H1 (cell line): Measurements from ENCODE around the gene LRRC8D. TPM values are rescaled to one million over a fixed set of nuclear protein-coding genes. Genes with fewer than 3 reads are reported as not detected.
A peak's percentile ranks its signal among the peaks of the same experiment; 100 is the strongest.

Source experiments
- CTCF ChIA-PET: fragments of 300-600 bp; sonication (Branson Sonifier 250); formaldehyde crosslinking; loops from one replicate; lab custom pipeline; 2021; ENCODE audit not compliant: partially characterized antibody; lab: Charles Lee
- POLR2A ChIA-PET: fragments of 300-600 bp; sonication (Branson Sonifier 250); formaldehyde crosslinking; loops from one replicate; lab custom pipeline; 2021; ENCODE audit warnings: inconsistent platforms; ENCODE audit not compliant: partially characterized antibody; lab: Charles Lee
- DNase-seq, 2 experiments: peaks; one replicate each; pipeline versions ENCODE4 v3.0.0 to v3.0.0-alpha.2; 2010 to 2022; ENCODE audit warnings: low spot score in 2 of 2, low read depth in 1 of 2, mixed read lengths in 1 of 2
- FAIRE-seq: peaks from 2 replicates; lab custom pipeline; 2011; peaks lifted over from hg19 to GRCh38; lab: Jason Lieb, UNC
- H2AFZ ChIP-seq: 2 replicates; pipeline ENCODE4 v1.8.1; 2012; ENCODE audit warnings: low read length, inconsistent platforms
- H2AK5ac ChIP-seq: 2 replicates; pipeline ENCODE4 v1.6.1; 2013; ENCODE audit warnings: low read depth, low read length
- H2BK120ac ChIP-seq: replicated peaks from 2 replicates; pipeline ENCODE3; 2013; ENCODE audit warnings: low read depth, low read length, inconsistent platforms
- H2BK12ac ChIP-seq: 2 replicates; pipeline ENCODE4 v1.6.1; 2013; ENCODE audit warnings: low read depth, low read length
- H2BK15ac ChIP-seq: 2 replicates; pipeline ENCODE4 v1.6.1; 2013; ENCODE audit warnings: low read length
- H2BK20ac ChIP-seq: 2 replicates; pipeline ENCODE4 v1.6.1; 2013; ENCODE audit warnings: low read length
- H2BK5ac ChIP-seq: 2 replicates; pipeline ENCODE4 v1.6.1; 2013; ENCODE audit warnings: low read depth, low read length
- H3K14ac ChIP-seq: 2 replicates; pipeline ENCODE4 v1.6.1; 2013; ENCODE audit warnings: inconsistent platforms; ENCODE audit not compliant: insufficient read length
- H3K18ac ChIP-seq: 2 replicates; pipeline ENCODE4 v1.6.1; 2013; ENCODE audit warnings: low read length; ENCODE audit errors: extremely low read depth
- H3K23ac ChIP-seq: 2 replicates; pipeline ENCODE4 v1.6.1; 2013; ENCODE audit warnings: inconsistent platforms; ENCODE audit not compliant: insufficient read length
- H3K23me2 ChIP-seq: 2 replicates; pipeline ENCODE4 v1.6.1; 2013; ENCODE audit warnings: low read depth, low read length
- H3K27ac ChIP-seq: 2 replicates; pipeline ENCODE4 v1.6.1; 2011; ENCODE audit warnings: low read depth, low read length, inconsistent platforms
- H3K27me3 ChIP-seq, 4 experiments: replicated peaks in 1 of 4; 1 replicate in 1 of 4; 2 replicates in 3 of 4; pipeline versions ENCODE4 v1.6.1 to v1.8.1; 2011 to 2013; ENCODE audit warnings: low read length in 3 of 4, mild to moderate bottlenecking in 3 of 4, inconsistent platforms in 2 of 4, mixed read lengths in 2 of 4, moderate library complexity in 1 of 4; ENCODE audit not compliant: control insufficient read depth in 3 of 4, insufficient read depth in 3 of 4; ENCODE audit errors: extremely low read depth in 1 of 4
- H3K36me3 ChIP-seq, 4 experiments: 2 replicates each; pipeline versions ENCODE4 v1.6.1 to v1.8.1; 2011 to 2013; ENCODE audit warnings: mild to moderate bottlenecking in 4 of 4, low read length in 3 of 4, moderate library complexity in 2 of 4, control low read depth in 1 of 4, inconsistent platforms in 1 of 4; ENCODE audit not compliant: insufficient read depth in 4 of 4, control insufficient read depth in 2 of 4
- H3K4ac ChIP-seq: replicated peaks from 2 replicates; pipeline ENCODE3; 2013; ENCODE audit warnings: low read length, low read depth, mixed read lengths, inconsistent platforms; ENCODE audit not compliant: insufficient read length
- H3K4me1 ChIP-seq, 4 experiments: replicated peaks in 1 of 4; 1 replicate in 1 of 4; 2 replicates in 3 of 4; pipeline versions ENCODE4 v1.6.1 to v1.8.1; 2011 to 2013; ENCODE audit warnings: low read length in 3 of 4, inconsistent platforms in 2 of 4, mixed read lengths in 1 of 4; ENCODE audit not compliant: insufficient read depth in 4 of 4, control insufficient read depth in 3 of 4
- H3K4me2 ChIP-seq, 2 experiments: 2 replicates each; pipeline versions ENCODE4 v1.6.1 to v1.8.1; 2011 to 2013; ENCODE audit warnings: low read depth in 2 of 2, low read length in 2 of 2, control low read depth in 1 of 2, inconsistent platforms in 1 of 2, mild to moderate bottlenecking in 1 of 2; ENCODE audit not compliant: insufficient read depth in 1 of 2
- H3K4me3 ChIP-seq, 4 experiments: fragments of 200-600, 300-600 bp in 1 of 4; sonication (generic), shearing (Covaris generic), sonication (Bioruptor Twin) in 1 of 4; 2 replicates each; pipeline versions ENCODE4 v1.5.1 to v1.8.1; 2011 to 2016; ENCODE audit warnings: low read length in 4 of 4, low read depth in 3 of 4, control low read depth in 2 of 4, inconsistent platforms in 2 of 4, mild to moderate bottlenecking in 2 of 4, mixed read lengths in 1 of 4, moderate library complexity in 1 of 4; ENCODE audit not compliant: insufficient read depth in 2 of 4; ENCODE audit errors: extremely low read depth in 1 of 4
- H3K56ac ChIP-seq: replicated peaks from 2 replicates; pipeline ENCODE3; 2013; ENCODE audit warnings: low read depth, mild to moderate bottlenecking, mixed read lengths, low read length, inconsistent platforms; ENCODE audit not compliant: insufficient read length
- H3K79me1 ChIP-seq: 2 replicates; pipeline ENCODE4 v1.6.1; 2013; ENCODE audit warnings: low read depth, low read length, control low read depth
- H3K79me2 ChIP-seq, 2 experiments: 2 replicates each; pipeline versions ENCODE4 v1.6.1 to v1.8.1; 2012 to 2013; ENCODE audit warnings: low read length in 2 of 2, mild to moderate bottlenecking in 2 of 2, inconsistent platforms in 1 of 2; ENCODE audit not compliant: insufficient read depth in 2 of 2, control insufficient read depth in 1 of 2
- H3K9ac ChIP-seq, 4 experiments: replicated peaks in 1 of 4; 1 replicate in 1 of 4; 2 replicates in 3 of 4; pipeline versions ENCODE4 v1.6.1 to v1.8.1; 2011 to 2013; ENCODE audit warnings: low read depth in 3 of 4, low read length in 3 of 4, control low read depth in 2 of 4, mild to moderate bottlenecking in 2 of 4, moderate library complexity in 2 of 4, inconsistent platforms in 1 of 4; ENCODE audit errors: extremely low read depth in 1 of 4
- H3K9me3 ChIP-seq, 2 experiments: 2 replicates each; pipeline versions ENCODE4 v1.6.1 to v1.8.1; 2012 to 2013; ENCODE audit warnings: mild to moderate bottlenecking in 2 of 2, moderate library complexity in 2 of 2, control low read depth in 1 of 2, inconsistent platforms in 1 of 2, low read depth in 1 of 2, low read length in 1 of 2, mixed read lengths in 1 of 2; ENCODE audit not compliant: insufficient read depth in 2 of 2
- H4K20me1 ChIP-seq, 2 experiments: replicated peaks in 1 of 2; 2 replicates each; pipeline versions ENCODE3 to v1.8.1; 2011 to 2013; ENCODE audit warnings: inconsistent platforms in 2 of 2, low read length in 2 of 2, mild to moderate bottlenecking in 1 of 2; ENCODE audit not compliant: insufficient read depth in 2 of 2, control insufficient read depth in 1 of 2
- H4K5ac ChIP-seq: 2 replicates; pipeline ENCODE4 v1.6.1; 2013; ENCODE audit warnings: low read length, low read depth, mixed read lengths, inconsistent platforms; ENCODE audit not compliant: insufficient read length
- H4K8ac ChIP-seq: 2 replicates; pipeline ENCODE4 v1.8.0; 2013; ENCODE audit warnings: mild to moderate bottlenecking, moderate library complexity, low read length, inconsistent platforms; ENCODE audit not compliant: insufficient read depth; ENCODE audit errors: extremely low read depth
- H4K91ac ChIP-seq: replicated peaks from 2 replicates; pipeline ENCODE3; 2013; ENCODE audit warnings: low read length, mixed read lengths, inconsistent platforms; ENCODE audit not compliant: insufficient read length
- BACH1 ChIP-seq: IDR thresholded peaks from 2 replicates; pipeline ENCODE4 v1.6.1; 2012; ENCODE audit warnings: low read length, improper control_type of control experiment
- CEBPB ChIP-seq: IDR thresholded peaks from 2 replicates; pipeline ENCODE4 v1.6.1; 2012; ENCODE audit warnings: low read depth, low read length
- CHD1 ChIP-seq: IDR thresholded peaks from 2 replicates; pipeline ENCODE4 v1.6.1; 2012; ENCODE audit warnings: low read depth, low read length, improper control_type of control experiment
- EGR1 ChIP-seq: IDR thresholded peaks from 2 replicates; pipeline ENCODE4 v1.6.1; 2011; ENCODE audit warnings: low read depth, low read length, borderline replicate concordance
- EP300 ChIP-seq, 2 experiments: IDR thresholded peaks; 1 replicate in 1 of 2; 2 replicates in 1 of 2; pipeline ENCODE4 v1.6.1; 2011 to 2012; ENCODE audit warnings: low read depth in 2 of 2, low read length in 2 of 2, mild to moderate bottlenecking in 2 of 2, borderline replicate concordance in 1 of 2, inconsistent platforms in 1 of 2, moderate library complexity in 1 of 2
- EZH2 ChIP-seq: fragments of 200-600 bp; sonication (generic); IDR thresholded peaks from 2 replicates; pipeline ENCODE4 v1.7.1; 2012; ENCODE audit warnings: low read depth, mild to moderate bottlenecking, moderate library complexity, low read length, inconsistent platforms; ENCODE audit not compliant: severe bottlenecking
- JUN ChIP-seq: IDR thresholded peaks from 2 replicates; pipeline ENCODE4 v1.6.1; 2011; ENCODE audit warnings: low read depth, mild to moderate bottlenecking, improper control_type of control experiment, low read length
- RAD21 ChIP-seq, 2 experiments: IDR thresholded peaks in 1 of 2; conservative IDR thresholded peaks in 1 of 2; 2 replicates each; pipeline ENCODE4 v1.6.1; 2011; ENCODE audit warnings: low read depth in 2 of 2, low read length in 2 of 2, improper control_type of control experiment in 1 of 2, inconsistent platforms in 1 of 2, mild to moderate bottlenecking in 1 of 2, moderate library complexity in 1 of 2
- TBP ChIP-seq: IDR thresholded peaks from 2 replicates; pipeline ENCODE4 v1.6.1; 2011; ENCODE audit warnings: low read depth, low read length, improper control_type of control experiment
- TCF12 ChIP-seq: IDR thresholded peaks from 2 replicates; pipeline ENCODE4 v1.6.1; 2011; ENCODE audit warnings: low read depth, mild to moderate bottlenecking, low read length
- WGBS, 2 experiments: shearing (Covaris generic) in 1 of 2; methylation state at CpG; one replicate each; pipeline versions ENCODE4 v1.1.6 to v1.1.7; 2013 to 2015; ENCODE audit warnings: low lambda C conversion rate in 2 of 2, mixed read lengths in 2 of 2, inconsistent platforms in 1 of 2, low coverage in 1 of 2, missing lambda C conversion rate in 1 of 2; ENCODE audit not compliant: insufficient replicate concordance in 2 of 2, insufficient coverage in 1 of 2, insufficient read length in 1 of 2; ENCODE audit errors: extremely low coverage in 1 of 2, missing lambda C conversion rate in 1 of 2; 5-methylcytosine and 5-hydroxymethylcytosine counted together
- polyA plus RNA-seq, 7 experiments: library from polyadenylated mRNA; depleted of rRNA in 3 of 7; stranded (reverse) in 5 of 7; unstranded in 2 of 7; fragments of >200 nt in 5 of 7; fragments of 200-250 nt in 2 of 7; gene quantifications; 1 replicate in 5 of 7; 2 replicates in 1 of 7; 4 replicates in 1 of 7; pipeline versions ENCODE4 v1.2.1 to v1.2.3, GENCODE V29; 2011 to 2013; ENCODE audit warnings: missing spikeins in 2 of 7, mixed read lengths in 2 of 7
- total RNA-seq: library from RNA; stranded (reverse); fragmentation: NEBNext Ultra II Directional; extraction: Animal tissue kit (Norgen Biotek cat#: 25700); gene quantifications from 2 replicates; pipeline ENCODE4 v1.2.1, GENCODE V29; 2021
- TF ChIP-seq, protein P1 (sequence below): IDR thresholded peaks from 2 replicates; pipeline ENCODE4 v1.6.1; 2012; ENCODE audit warnings: inconsistent platforms

LRRC8D gene
- total and polyA plus RNA-seq, 2 of the 8 experiments (the other 6 are each of a cell fraction or from before 2014, with no cell fraction given) = 42.0 to 58.5 TPM

DNA sequence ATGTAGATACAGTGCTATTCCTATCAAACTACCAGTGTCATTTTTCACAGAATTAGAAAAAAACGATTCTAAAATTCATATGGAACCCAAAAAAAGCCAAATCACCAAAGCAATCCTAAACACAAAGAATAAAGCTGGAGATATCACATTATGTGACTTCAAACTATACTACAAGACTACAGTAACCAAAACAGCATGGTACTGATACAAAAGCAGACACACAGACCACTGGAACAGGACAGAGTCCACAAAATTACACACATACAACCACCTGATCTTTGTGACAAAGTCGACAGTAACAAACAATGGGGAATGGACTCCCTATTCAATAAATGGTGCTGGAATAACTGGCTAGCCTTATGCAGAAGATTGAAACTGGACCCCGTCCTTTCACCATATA is 102.7 kb downstream of the LRRC8D start:
- H2BK5ac ChIP-seq = no peak overlapping the region
- TF ChIP-seq CHD1 (no peak), BACH1 (no peak), TBP (no peak), CEBPB (no peak), JUN (no peak), EGR1 (no peak), RAD21 (IDR thresholded peaks at IDR 0.05 in 1 of 2, conservative IDR thresholded peaks at IDR 0.05 in 1 of 2; ENCODE audit: low read depth in 2 of 2, low read length in 2 of 2) (no peak), EP300 (IDR thresholded peaks at IDR 0.05; ENCODE audit: borderline replicate concordance in 1 of 2, low read depth in 2 of 2, low read length in 2 of 2) (no peak), EZH2 (no peak), TCF12 (no peak)
- TF ChIP-seq, protein P1, sequence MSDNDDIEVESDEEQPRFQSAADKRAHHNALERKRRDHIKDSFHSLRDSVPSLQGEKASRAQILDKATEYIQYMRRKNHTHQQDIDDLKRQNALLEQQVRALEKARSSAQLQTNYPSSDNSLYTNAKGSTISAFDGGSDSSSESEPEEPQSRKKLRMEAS = no peak
- TF ChIP-seq, all 59 proteins: peak for 0
- ChIA-PET CTCF (interaction anchor here (0.7 to 1.1 kb wide), 3 partner anchors 9 to 115 kb away, joined by 3 read pairs; no protein-coding TSS in a partner anchor), POLR2A (no interaction called here)
- no peak overlapping the region for H2BK20ac ChIP-seq
- no peak overlapping the region for H3K4me2 ChIP-seq
- no peak overlapping the region for H3K4ac ChIP-seq
- H3K23me2 ChIP-seq = no peaks in the 10 kb centered on the region
- DNase-seq (no peak), FAIRE-seq (peak; percentile 52)
- no peaks in the 10 kb centered on the region for H3K79me1 ChIP-seq
- no peak overlapping the region for H3K18ac ChIP-seq
- no peak overlapping the region for H3K56ac ChIP-seq
- no peak overlapping the region for H2AK5ac ChIP-seq
- H4K91ac ChIP-seq = no peak overlapping the region
- no peak overlapping the region for H3K23ac ChIP-seq
- H3K4me3 ChIP-seq = no peak overlapping the region
- no peak overlapping the region for H3K9ac ChIP-seq
- H2AFZ ChIP-seq = no peak overlapping the region
- no peak overlapping the region for H2BK12ac ChIP-seq
- peaks cover 0 to 17% (median 6%) of the 10 kb centered on the region in 4 experiments; a peak in 4 of 8 replicates for H3K36me3 ChIP-seq
- 96% methylated on average over 3 of the region's 3 CpGs; no CpG with 5 or more reads in 1 of the 2 experiments for WGBS, 2 experiments
- H3K27me3 ChIP-seq = no peaks in the 10 kb centered on the region
- peaks cover 0 to 21% of the 10 kb centered on the region in 2 experiments; a peak in 2 of 4 replicates for H3K79me2 ChIP-seq
- H3K9me3 ChIP-seq = peaks cover 3 to 10% of the 10 kb centered on the region in 2 experiments; a peak in 2 of 4 replicates
- no peak overlapping the region for H2BK15ac ChIP-seq
- no peak overlapping the region for H4K8ac ChIP-seq
- no peak overlapping the region for H3K27ac ChIP-seq
- H4K5ac ChIP-seq = no peak overlapping the region
- H3K14ac ChIP-seq = no peak overlapping the region
- no peaks in the 10 kb centered on the region for H4K20me1 ChIP-seq
- peaks cover 0 to 10% (median 1%) of the 10 kb centered on the region in 4 experiments; a peak in 3 of 7 replicates for H3K4me1 ChIP-seq
- H2BK120ac ChIP-seq = no peak overlapping the region
